HEK293T (cell line): ENCODE measurements around the gene COL28A1.

Source experiments
- CTCF ChIA-PET: fragments of 350-600 bp; formaldehyde crosslinking; extraction: SDS; loops from one replicate; lab custom pipeline; 2021; ENCODE audit warnings: antibody characterized with exemption, inconsistent platforms; lab: Yijun Ruan, JAX
- POLR2A ChIA-PET: fragments of 350-600 bp; formaldehyde crosslinking; extraction: SDS; loops from one replicate; lab custom pipeline; 2020; ENCODE audit warnings: antibody characterized with exemption, inconsistent platforms; lab: Yijun Ruan, JAX
- DNase-seq: peaks from one replicate; pipeline ENCODE4 v3.0.0; 2012; ENCODE audit warnings: mixed read lengths; ENCODE audit errors: extremely low spot score
- ARNT ChIP-seq: fragments of 450-650 bp; IDR thresholded peaks from 2 replicates; pipeline ENCODE4 v1.6.1; 2017; ENCODE audit warnings: mild to moderate bottlenecking
- BHLHE40 ChIP-seq: fragments of 450-650 bp; IDR thresholded peaks from 2 replicates; pipeline ENCODE4 v1.6.1; 2016; ENCODE audit warnings: mild to moderate bottlenecking, moderate library complexity, borderline replicate concordance
- CTBP1 ChIP-seq: fragments of 450-650 bp; IDR thresholded peaks from 2 replicates; pipeline ENCODE4 v1.6.1; 2016; ENCODE audit warnings: borderline replicate concordance
- ELF4 ChIP-seq: fragments of 450-650 bp; IDR thresholded peaks from 2 replicates; pipeline ENCODE4 v1.6.1; 2017; ENCODE audit warnings: antibody characterized with exemption
- FOXA1 ChIP-seq: fragments of 450-650 bp; IDR thresholded peaks from 2 replicates; pipeline ENCODE4 v1.6.1; 2016; ENCODE audit warnings: mild to moderate bottlenecking
- FOXK2 ChIP-seq: fragments of 450-650 bp; IDR thresholded peaks from 2 replicates; pipeline ENCODE4 v1.6.1; 2016; ENCODE audit warnings: mild to moderate bottlenecking
- FOXM1 ChIP-seq: fragments of 450-650 bp; IDR thresholded peaks from 2 replicates; pipeline ENCODE4 v1.6.1; 2017; ENCODE audit warnings: mild to moderate bottlenecking, borderline replicate concordance
- HDGF ChIP-seq: fragments of 450-650 bp; IDR thresholded peaks from 2 replicates; pipeline ENCODE4 v1.6.1; 2017; ENCODE audit warnings: antibody characterized with exemption, borderline replicate concordance
- L3MBTL2 ChIP-seq: fragments of 450-650 bp; conservative IDR thresholded peaks from 2 replicates; pipeline ENCODE4 v1.6.1; 2016; ENCODE audit warnings: mild to moderate bottlenecking
- LEF1 ChIP-seq: fragments of 450-650 bp; IDR thresholded peaks from 2 replicates; pipeline ENCODE4 v1.6.1; 2017; ENCODE audit warnings: mild to moderate bottlenecking, borderline replicate concordance
- NFRKB ChIP-seq: fragments of 450-650 bp; IDR thresholded peaks from 2 replicates; pipeline ENCODE4 v1.6.1; 2016; ENCODE audit warnings: mild to moderate bottlenecking, moderate library complexity
- SP1 ChIP-seq: fragments of 450-650 bp; IDR thresholded peaks from 2 replicates; pipeline ENCODE4 v1.6.1; 2017
- SUZ12 ChIP-seq: fragments of 450-650 bp; IDR thresholded peaks from 2 replicates; pipeline ENCODE4 v1.6.1; 2016; ENCODE audit warnings: mild to moderate bottlenecking
- TARDBP ChIP-seq: fragments of 450-650 bp; IDR thresholded peaks from 2 replicates; pipeline ENCODE4 v1.6.1; 2016
- ZNF384 ChIP-seq: fragments of 450-650 bp; IDR thresholded peaks from 2 replicates; pipeline ENCODE4 v1.6.1; 2016
- TF ChIP-seq, protein P1 (sequence below): fragments of 450-650 bp; IDR thresholded peaks from 2 replicates; pipeline ENCODE4 v1.6.1; 2016

Gene COL28A1

DNA sequence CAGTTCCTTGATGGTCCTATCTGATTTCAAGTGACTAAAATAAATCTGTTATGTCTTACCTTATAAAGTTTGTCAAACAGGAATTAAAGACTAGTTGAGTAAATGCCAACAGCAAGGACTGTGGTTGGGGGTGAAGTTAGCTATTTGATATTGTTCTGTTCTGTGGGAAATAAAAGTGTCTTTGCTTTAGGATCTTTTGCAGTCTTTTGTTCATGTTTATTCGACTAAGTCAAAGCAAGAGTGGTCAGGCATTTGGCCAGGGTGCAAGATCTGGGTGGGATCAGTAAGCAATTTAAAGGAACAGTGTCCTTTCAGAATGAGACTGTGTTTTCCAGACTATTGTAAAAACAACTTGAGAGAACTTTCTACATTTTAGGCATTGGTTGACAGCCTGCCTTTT, at the start of gene COL28A1:
TSS of gene COL28A1 (minus strand) at position 183 of the 400 bp plus-strand sequence. CDS start 2,998 bp downstream, outside the sequence.
- DNase-seq: no peak
- POLR2A ChIA-PET: no interaction called here
- TF ChIP-seq, protein P1, sequence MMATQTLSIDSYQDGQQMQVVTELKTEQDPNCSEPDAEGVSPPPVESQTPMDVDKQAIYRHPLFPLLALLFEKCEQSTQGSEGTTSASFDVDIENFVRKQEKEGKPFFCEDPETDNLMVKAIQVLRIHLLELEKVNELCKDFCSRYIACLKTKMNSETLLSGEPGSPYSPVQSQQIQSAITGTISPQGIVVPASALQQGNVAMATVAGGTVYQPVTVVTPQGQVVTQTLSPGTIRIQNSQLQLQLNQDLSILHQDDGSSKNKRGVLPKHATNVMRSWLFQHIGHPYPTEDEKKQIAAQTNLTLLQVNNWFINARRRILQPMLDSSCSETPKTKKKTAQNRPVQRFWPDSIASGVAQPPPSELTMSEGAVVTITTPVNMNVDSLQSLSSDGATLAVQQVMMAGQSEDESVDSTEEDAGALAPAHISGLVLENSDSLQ: no peak
- TF ChIP-seq TARDBP: no peak
- no peak for TF ChIP-seq ZNF384
- no peak for TF ChIP-seq ARNT
- TF ChIP-seq L3MBTL2: no peak
- CTCF ChIA-PET: no interaction called here

GRCh38 chr7:7584653-7585052, 49.0 kb upstream of the COL28A1 start:
- TF ChIP-seq ARNT: no peak
- TF ChIP-seq FOXM1: no peak
- no peak for TF ChIP-seq ZNF384
- TF ChIP-seq NFRKB: no peak
- no peak for TF ChIP-seq L3MBTL2
- TF ChIP-seq FOXA1: no peak
- TF ChIP-seq, protein P1: no peak
- no peak for TF ChIP-seq TARDBP
- no peak for TF ChIP-seq LEF1
- TF ChIP-seq ELF4: no peak
- no peak for TF ChIP-seq SP1
- no peak for TF ChIP-seq SUZ12
- TF ChIP-seq BHLHE40: no peak
- POLR2A ChIA-PET: no interaction called here
- CTCF ChIA-PET: no interaction called here
- no peak for DNase-seq

DNA sequence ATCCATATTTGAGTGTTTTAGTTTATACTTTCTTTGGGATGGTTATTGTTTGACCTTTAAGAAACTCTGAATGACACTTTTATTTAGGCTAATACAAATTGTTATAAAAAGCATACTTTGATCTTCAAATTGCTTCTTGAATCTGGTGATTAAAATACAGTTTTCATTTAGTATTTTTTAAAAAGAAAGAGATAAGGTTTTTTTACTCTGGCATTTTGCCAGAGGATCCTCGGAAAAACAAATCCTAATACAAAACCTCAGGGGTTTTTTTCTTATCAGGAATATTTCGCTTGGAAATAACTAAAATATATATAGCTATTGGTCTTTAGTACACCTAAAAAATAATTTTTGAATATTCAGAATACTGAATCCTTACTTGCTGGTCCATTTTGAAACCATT, 48.1 kb upstream of the COL28A1 start:
- no peak for DNase-seq
- no peak for TF ChIP-seq FOXA1
- no peak for TF ChIP-seq SP1
- TF ChIP-seq, protein P1: no peak
- POLR2A ChIA-PET: no interaction called here
- CTCF ChIA-PET: interaction anchor here (0.7 kb wide), 1 partner anchor 88 kb away, joined by 3 read pairs; no protein-coding TSS in a partner anchor

DNA sequence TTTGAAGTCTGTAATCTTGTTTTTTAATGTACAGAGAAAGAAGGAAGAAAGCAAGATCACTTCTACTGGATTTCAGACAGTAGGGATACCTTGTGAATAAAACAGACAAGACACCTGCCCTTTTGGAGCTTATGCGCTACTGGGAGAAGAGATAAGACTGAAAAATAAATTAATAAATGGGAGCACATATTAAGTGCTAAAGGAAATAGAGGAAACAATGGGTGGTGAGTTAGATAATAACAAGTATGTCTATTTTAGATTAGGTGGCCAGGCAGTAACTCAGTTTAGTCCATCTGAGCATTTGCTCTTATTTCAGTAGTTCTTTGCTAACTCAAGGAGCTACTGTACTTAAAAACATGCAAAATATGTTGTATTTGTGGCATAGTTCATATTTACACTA, 46.9 kb upstream of the COL28A1 start:
- TF ChIP-seq BHLHE40 (no peak), FOXA1 (no peak)
- POLR2A ChIA-PET: no interaction called here
- no peak for DNase-seq
- CTCF ChIA-PET: no interaction called here

DNA sequence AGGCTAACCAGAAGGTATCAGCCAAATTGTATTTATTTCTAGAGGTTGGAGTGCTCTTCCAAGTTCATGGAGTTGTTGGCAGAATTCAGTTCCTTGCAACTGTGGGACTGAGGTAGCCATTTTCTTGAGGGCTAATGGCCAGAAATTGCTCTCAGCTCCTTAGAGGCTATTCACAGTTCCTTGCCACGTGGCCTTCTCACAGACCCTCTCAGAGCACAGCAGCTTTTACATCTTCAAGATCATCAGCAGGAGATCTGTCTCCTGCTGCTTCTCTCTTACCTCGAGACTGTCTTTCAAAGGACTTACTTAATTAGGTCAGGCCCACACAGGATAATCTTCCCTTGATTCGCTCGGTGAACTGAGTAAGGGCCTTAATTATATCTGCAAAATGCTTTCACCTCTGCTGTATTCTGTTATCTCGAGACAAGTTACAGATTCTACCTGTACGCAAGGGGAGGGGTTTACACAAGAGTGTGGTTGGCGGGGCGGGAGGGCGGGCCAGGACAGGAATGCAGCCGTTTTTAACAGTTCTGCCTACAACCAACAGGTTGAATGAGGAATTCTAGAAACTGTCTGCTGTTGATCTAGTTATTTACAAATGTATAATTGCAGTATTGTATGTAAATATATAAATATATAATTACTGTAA, 46.0 kb upstream of the COL28A1 start:
- CTCF ChIA-PET: no interaction called here
- no peak for DNase-seq
- POLR2A ChIA-PET: no interaction called here
- TF ChIP-seq NFRKB (no peak), TARDBP (no peak), CTBP1 (no peak), FOXK2 (no peak), L3MBTL2 (no peak), SUZ12 (no peak), ELF4 (no peak), FOXM1 (no peak), ARNT (no peak), FOXA1 (no peak), SP1 (no peak), LEF1 (no peak), HDGF (no peak), BHLHE40 (no peak), ZNF384 (no peak)
- TF ChIP-seq, protein P1: no peak

- POLR2A ChIA-PET: no interaction called here
These were observed 44.0 kb upstream of the COL28A1 start for GRCh38 chr7:7579638-7580037.

More at GRCh38 chr7:7579638-7580037, 44.0 kb upstream of the COL28A1 start:
- CTCF ChIA-PET: no interaction called here
- TF ChIP-seq, protein P1: no peak
- TF ChIP-seq FOXM1 (no peak), L3MBTL2 (no peak), ZNF384 (no peak), FOXA1 (no peak), HDGF (no peak), TARDBP (no peak), LEF1 (no peak), BHLHE40 (no peak), CTBP1 (no peak), SUZ12 (no peak), SP1 (no peak), NFRKB (no peak), ARNT (no peak), FOXK2 (no peak), ELF4 (no peak)
- no peak for DNase-seq
